IPS-NIHi7 (cell line): ENCODE data around the gene NOLC1.

Experiments used
- DNase-seq: peaks from one replicate; pipeline ENCODE4 v3.0.0; 2012; ENCODE audit warnings: mixed read lengths; ENCODE audit errors: extremely low spot score

NOLC1 gene

DNA sequence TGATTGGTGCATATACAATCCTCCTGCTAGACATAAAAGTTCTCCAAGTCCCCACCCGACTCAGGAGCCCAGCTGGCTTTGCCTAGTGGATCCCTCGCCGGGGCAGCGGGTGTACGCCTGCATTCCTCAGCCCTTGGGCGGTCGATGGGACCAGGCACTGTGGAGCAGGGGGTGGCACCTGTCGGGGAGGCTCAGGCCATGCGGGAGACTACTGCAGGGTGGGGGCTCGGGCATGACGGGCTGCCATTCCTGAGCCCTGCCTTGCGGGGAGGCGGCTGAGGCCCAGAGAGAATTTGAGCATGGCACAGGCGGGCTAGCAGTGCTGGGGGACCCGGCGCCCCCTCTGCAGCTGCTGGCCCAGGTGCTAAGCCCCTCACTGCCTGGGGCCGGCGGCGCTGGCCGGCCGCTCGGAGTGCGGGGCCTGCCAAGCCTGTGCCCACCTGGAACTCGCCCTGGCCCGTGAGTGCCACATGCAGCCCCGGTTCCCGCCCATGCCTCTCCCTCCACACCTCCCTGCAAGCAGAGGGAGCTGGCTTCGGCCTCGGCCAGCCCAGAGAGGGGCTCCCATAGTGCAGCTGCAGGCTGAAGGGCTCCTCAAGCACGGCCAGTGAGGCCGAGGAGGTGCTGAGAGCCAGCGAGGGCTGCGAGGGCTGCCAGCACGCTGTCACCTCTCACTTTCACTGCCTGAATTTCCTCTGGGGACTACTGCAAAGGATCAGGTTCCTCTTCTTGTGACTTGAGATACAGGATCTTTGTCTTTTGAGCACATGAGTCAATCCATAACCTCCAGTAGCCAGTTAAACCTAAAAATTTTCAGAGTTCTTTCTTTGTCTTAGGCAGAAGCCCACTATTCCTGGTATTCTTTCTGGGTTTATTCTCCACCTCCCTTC is 48.8 kb downstream of the NOLC1 start:
- DNase-seq = no peak

DNA sequence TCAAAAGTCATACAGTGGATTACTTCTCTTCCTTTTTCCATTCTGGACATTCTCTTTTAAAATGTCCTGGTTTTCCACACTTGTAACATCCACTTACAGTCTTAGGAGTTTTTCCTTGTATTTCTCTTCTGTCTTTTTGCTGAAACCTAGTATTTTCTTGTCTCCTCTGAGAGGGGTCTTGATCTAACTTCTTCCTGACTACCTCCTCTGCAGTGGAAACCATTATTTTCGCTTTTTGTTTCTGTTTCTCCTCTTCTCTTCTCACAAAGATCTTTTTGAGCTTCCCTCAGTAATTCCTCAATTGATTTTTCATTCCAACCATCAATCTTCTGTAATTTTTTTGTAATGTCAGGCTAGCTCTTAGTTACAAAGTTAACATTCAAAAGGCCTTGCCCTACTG is 50.2 kb downstream of the NOLC1 start:
- no peak for DNase-seq

GRCh38 chr10:102208311-102209035 is 56.3 kb downstream of the NOLC1 start:
- no peak for DNase-seq

DNA sequence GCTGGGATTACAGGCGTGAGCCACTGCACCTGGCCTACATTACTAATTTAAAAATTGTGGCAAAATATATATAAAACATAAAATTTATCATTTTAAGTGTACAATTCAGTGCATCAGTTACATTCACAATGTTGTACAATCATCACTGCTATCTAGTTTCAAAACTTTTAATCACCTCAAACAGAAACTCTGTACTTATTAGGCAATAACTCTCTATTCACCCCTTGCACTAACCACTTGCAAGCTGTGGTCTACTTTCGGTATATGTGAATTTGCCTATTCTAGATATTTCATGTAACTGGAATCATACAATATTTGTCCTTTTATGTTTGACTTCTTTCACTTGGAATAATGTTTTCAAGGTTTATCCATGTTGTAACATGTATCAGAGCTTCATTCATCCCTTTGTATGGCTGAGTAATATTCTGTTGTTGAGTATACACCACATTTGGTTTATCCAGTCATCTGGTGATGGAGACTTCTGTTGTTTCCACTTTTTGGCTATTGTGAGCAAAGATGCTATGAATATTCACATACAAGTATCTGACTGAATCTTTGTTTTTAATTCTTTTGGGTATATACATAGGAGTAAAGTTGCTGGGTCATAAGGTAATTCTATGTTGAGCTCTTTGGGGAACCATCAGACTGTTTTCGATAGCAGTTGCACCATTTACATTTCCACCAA is 59.6 kb downstream of the NOLC1 start:
- no peak for DNase-seq
